Parathyroid adenoma (tissue), 2 donors: ENCODE results near the gene MBNL2.

Experiments used
- H2AFZ ChIP-seq: fragments of 300-600 bp; sonication (generic); one replicate; pipeline ENCODE4 v1.7.0; 2017; ENCODE audit warnings: antibody characterized with exemption, mild to moderate bottlenecking
- H3K27ac ChIP-seq: fragments of 300-600 bp; sonication (generic); one replicate; pipeline ENCODE4 v1.7.0; 2017
- H3K27me3 ChIP-seq: fragments of 300-600 bp; sonication (generic); one replicate; pipeline ENCODE4 v1.7.0; 2017; ENCODE audit warnings: low read length; ENCODE audit not compliant: control insufficient read depth, insufficient read depth
- H3K36me3 ChIP-seq: fragments of 300-600 bp; sonication (generic); one replicate; pipeline ENCODE4 v1.7.0; 2017; ENCODE audit warnings: low read length; ENCODE audit not compliant: control insufficient read depth, insufficient read depth
- H3K4me1 ChIP-seq: fragments of 300-600 bp; sonication (generic); one replicate; pipeline ENCODE4 v1.7.0; 2017; ENCODE audit warnings: control low read depth
- H3K4me2 ChIP-seq: fragments of 300-600 bp; sonication (generic); one replicate; pipeline ENCODE4 v1.7.0; 2017; ENCODE audit warnings: low read length
- H3K4me3 ChIP-seq: fragments of 300-600 bp; sonication (generic); one replicate; pipeline ENCODE4 v1.7.0; 2017; ENCODE audit warnings: low read depth, low read length
- H3K79me2 ChIP-seq: fragments of 300-600 bp; sonication (generic); one replicate; pipeline ENCODE4 v1.7.0; 2017; ENCODE audit warnings: control low read depth
- H3K9ac ChIP-seq: fragments of 300-600 bp; sonication (generic); one replicate; pipeline ENCODE4 v1.7.0; 2017; ENCODE audit warnings: mild to moderate bottlenecking
- H3K9me3 ChIP-seq: fragments of 300-600 bp; sonication (generic); one replicate; pipeline ENCODE4 v1.7.0; 2017; ENCODE audit warnings: low read length; ENCODE audit not compliant: control insufficient read depth
- CTCF ChIP-seq: fragments of 300-600 bp; sonication (generic); IDR thresholded peaks from one replicate; pipeline ENCODE4 v1.7.0; 2017; ENCODE audit warnings: antibody characterized with exemption, mild to moderate bottlenecking
- donor health status: primary hyperparathyroidism.

The MBNL2 gene

DNA sequence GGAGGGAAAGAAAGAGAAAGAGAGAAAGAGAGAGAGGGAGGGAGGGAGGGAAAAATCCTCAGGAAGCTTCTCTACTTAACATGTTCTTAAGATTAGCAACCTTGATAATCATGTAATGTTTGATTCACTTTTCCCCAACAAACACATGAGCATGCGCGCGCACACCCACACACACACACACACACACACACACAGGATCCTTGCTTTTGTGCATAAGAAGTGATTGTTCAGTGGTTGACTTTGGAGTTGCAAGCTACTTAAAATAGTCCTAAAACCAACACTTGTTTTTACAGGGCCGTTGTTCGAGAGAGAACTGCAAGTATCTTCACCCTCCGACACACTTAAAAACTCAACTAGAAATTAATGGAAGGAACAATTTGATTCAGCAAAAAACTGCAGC, 111.8 kb downstream of the MBNL2 start:
- TF ChIP-seq CTCF: no peak
- Histone ChIP-seq H3K4me1 (no peaks in the 10 kb centered on the region), H3K36me3 (no peaks in the 10 kb centered on the region), H3K9ac (no peak overlapping the region), H3K4me2 (no peak overlapping the region), H2AFZ (no peak overlapping the region), H3K79me2 (no peaks in the 10 kb centered on the region), H3K4me3 (no peak overlapping the region), H3K27ac (no peak overlapping the region), H3K9me3 (no peaks in the 10 kb centered on the region), H3K27me3 (no peaks in the 10 kb centered on the region)

GRCh38 chr13:97334690-97335089, 112.6 kb downstream of the MBNL2 start:
- no peaks in the 10 kb centered on the region for H3K4me1 ChIP-seq
- no peaks in the 10 kb centered on the region for H3K27me3 ChIP-seq
- H3K36me3 ChIP-seq: no peaks in the 10 kb centered on the region
- H3K9me3 ChIP-seq: no peaks in the 10 kb centered on the region
- H3K9ac ChIP-seq: no peak overlapping the region
- H3K27ac ChIP-seq: no peak overlapping the region
- H2AFZ ChIP-seq: no peak overlapping the region
- H3K4me2 ChIP-seq: no peak overlapping the region
- no peak for TF ChIP-seq CTCF
- H3K4me3 ChIP-seq: no peak overlapping the region
- no peaks in the 10 kb centered on the region for H3K79me2 ChIP-seq

DNA sequence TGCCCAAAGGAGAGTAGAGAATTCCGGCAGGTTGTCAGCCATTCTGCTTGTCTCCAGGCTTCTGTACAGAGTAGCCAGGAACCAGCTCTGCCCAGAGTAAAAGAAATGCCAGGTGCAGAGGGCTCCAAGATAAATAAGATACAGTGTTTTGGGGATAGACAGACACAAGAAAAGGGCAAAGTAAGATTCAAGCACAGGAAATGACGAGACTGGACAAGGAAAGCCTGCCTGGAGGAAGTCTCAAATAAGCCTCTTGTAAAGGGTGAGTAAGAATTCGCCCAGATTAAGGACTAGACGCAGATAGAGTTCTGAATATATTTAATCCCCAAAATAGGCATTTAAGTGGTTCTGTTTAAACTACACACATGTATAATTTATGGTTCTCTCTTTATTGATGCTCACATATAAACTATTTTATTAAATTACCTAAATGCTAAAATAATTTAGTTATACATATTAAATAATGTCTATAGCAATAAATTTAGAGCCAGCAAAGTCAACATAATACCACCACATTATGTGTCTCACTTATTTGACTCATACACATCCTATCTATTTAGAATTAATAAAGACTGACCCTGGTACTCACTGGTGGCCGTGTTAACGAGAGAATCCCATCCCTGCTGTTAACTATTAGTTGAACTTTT, 113.5 kb downstream of the MBNL2 start:
- Histone ChIP-seq H3K9ac (no peak overlapping the region), H3K4me1 (no peaks in the 10 kb centered on the region)

DNA sequence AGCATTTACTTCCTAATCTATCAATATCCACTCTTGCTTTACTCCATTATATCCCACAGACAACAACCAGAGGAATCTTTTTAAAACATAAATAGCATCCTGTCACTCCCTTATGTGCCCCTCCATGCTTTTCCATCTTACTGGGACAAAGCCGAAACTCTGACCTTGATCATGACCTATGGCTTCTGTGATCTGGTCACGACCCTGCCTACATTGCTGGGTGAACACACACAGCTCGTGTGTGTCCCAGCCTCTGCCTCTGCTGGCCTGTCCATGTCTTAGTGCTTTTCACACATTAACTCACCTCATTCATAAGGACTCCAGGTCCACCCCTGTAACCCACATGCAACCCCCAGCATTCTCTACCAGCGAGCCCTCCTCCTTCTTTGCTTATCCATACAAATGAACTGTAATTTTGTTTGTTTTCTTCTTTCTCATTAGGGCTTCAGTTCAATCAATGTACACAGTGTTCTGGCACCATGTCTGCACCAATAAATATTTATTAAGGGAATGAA, 115.9 kb downstream of the MBNL2 start:
- Histone ChIP-seq H3K4me1 (no peaks in the 10 kb centered on the region), H3K27ac (no peak overlapping the region)
- TF ChIP-seq CTCF: no peak

More for the DNA sequence above, 113.5 kb downstream of the MBNL2 start:
- no peaks in the 10 kb centered on the region for H3K79me2 ChIP-seq
- H3K4me2 ChIP-seq: no peak overlapping the region
- no peaks in the 10 kb centered on the region for H3K9me3 ChIP-seq
- TF ChIP-seq CTCF: no peak
- H3K36me3 ChIP-seq: no peaks in the 10 kb centered on the region
- H3K4me3 ChIP-seq: no peak overlapping the region
- H3K27ac ChIP-seq: no peak overlapping the region
- H3K27me3 ChIP-seq: no peaks in the 10 kb centered on the region
- no peak overlapping the region for H2AFZ ChIP-seq

GRCh38 chr13:97338571-97338970, 116.4 kb downstream of the MBNL2 start:
- no peak overlapping the region for H2AFZ ChIP-seq
- H3K27ac ChIP-seq: no peak overlapping the region
- H3K79me2 ChIP-seq: no peaks in the 10 kb centered on the region
- no peak overlapping the region for H3K4me2 ChIP-seq
- H3K36me3 ChIP-seq: no peaks in the 10 kb centered on the region
- H3K27me3 ChIP-seq: no peaks in the 10 kb centered on the region
- no peaks in the 10 kb centered on the region for H3K4me1 ChIP-seq
- H3K9ac ChIP-seq: no peak overlapping the region
- H3K9me3 ChIP-seq: no peaks in the 10 kb centered on the region
- no peak for TF ChIP-seq CTCF
- no peak overlapping the region for H3K4me3 ChIP-seq

More for the DNA sequence above, 115.9 kb downstream of the MBNL2 start:
- no peaks in the 10 kb centered on the region for H3K9me3 ChIP-seq
- no peak overlapping the region for H3K9ac ChIP-seq
- no peaks in the 10 kb centered on the region for H3K79me2 ChIP-seq
- no peaks in the 10 kb centered on the region for H3K27me3 ChIP-seq
- H2AFZ ChIP-seq: no peak overlapping the region
- no peak overlapping the region for H3K4me2 ChIP-seq
- H3K36me3 ChIP-seq: no peaks in the 10 kb centered on the region
- no peak overlapping the region for H3K4me3 ChIP-seq
